Fibroblast of skin of back (primary cell): ENCODE data around the gene PTPRK.
A peak's percentile ranks its signal among the peaks of the same experiment; 100 is the strongest.

Experiments used
- DNase-seq: peaks from one replicate; pipeline ENCODE4 v3.0.0-alpha.2; 2013

The PTPRK gene

GRCh38 chr6:128515550-128516513, 4.6 kb downstream of the PTPRK start:
- DNase-seq: peak; percentile 59

- no peak for DNase-seq
Observed at GRCh38 chr6:128513878-128514277, 6.5 kb downstream of the PTPRK start.

GRCh38 chr6:128512296-128512695, 8.1 kb downstream of the PTPRK start:
- no peak for DNase-seq

GRCh38 chr6:128511506-128511905, 8.9 kb downstream of the PTPRK start:
- DNase-seq: peak; percentile 31

DNA sequence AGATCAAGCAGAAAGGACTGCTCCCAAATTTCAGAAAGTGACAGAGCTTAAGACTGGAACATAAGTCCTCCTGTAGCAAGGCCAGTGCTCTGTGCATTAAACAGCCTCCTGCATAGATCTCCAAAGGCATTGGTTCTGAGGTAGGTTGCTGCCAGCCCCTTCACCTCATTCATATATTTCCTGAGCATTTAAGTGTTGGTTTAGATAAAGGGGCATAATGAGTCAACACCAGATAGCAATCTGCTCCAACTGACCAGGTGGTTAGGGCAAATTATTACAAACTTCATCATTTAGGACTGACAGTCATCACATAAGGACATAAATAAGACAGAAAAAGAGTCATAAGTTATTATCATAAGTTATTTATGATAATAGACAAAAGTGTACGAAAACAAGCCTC, 10.7 kb downstream of the PTPRK start:
- DNase-seq: no peak

GRCh38 chr6:128508588-128509296, 11.7 kb downstream of the PTPRK start:
- peak; percentile 97 for DNase-seq

DNA sequence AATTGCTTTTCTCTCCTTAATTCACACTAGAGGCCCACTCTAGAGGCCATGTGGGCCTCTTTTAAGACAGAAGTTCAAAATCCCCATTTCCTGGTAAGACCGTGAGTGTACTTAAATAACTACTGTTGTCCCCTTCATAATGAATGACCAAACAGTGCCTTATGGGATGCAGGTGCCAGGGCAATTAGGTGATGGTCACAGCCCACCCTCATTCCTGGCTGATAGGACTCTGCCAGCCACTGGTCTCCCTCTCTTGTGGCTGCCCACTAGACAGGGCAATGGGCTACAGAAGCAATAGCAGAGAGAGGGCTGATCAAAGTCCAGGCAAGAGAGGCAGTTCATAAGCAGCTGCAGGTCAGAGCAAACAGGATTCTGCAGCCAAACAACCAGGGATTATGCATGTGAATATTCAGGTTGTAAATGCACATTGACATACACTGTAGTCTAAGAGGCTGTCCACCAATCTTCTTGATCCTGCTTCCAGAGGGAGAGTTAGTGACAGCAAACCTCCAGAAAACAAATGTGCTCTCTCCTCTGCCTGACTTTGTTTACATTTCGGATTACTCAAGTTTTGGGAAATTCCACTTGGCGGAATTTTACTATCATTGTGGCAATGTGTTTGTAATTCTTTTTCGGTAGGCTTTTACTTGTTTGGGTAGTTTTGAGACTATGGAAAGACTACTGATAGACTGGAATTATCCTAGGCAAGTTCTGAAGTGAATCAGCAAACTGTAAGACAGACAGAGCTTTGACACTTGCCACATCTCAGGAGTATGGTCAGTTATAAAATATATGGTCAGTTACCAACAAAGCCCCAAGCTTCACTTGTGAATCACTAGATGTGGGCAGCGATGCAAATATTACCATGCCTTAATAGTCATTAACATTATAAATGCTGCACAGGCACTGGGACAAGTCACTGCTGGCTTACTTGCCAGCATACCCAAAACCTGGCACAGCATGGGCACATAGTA, 12.8 kb downstream of the PTPRK start:
- peak; percentile 72 for DNase-seq

GRCh38 chr6:128505603-128506002, 14.8 kb downstream of the PTPRK start:
- DNase-seq: no peak

DNA sequence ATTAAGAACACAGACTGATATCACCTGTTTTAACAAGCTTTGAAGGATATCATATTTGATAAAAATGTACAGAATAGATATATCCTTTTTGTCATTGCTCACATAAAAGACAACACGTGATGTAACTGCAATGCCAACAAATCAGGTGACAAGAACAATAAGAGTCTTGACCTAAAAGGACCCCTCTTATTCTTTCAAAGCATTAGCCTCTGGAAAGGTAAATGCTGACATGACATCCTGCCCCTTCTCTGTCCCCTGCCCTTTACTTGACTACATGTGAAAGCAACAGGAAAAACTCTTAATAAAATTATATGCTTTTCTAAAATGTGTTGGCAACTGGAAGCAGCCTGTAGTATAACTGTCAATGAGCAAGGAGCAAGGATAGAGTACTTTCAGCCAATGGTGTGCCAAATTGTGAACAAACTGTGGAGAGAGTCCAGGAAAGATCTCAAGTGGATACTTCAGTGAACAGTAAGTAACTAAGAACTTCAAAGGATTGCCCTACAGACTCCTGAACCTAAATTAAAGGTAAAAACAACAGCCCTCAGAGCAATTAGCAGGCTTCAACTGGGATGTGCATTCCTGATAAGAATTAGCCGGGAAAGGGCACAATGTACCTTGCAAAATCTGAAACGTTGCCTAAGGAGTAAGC, 16.3 kb downstream of the PTPRK start:
- DNase-seq: no peak

DNA sequence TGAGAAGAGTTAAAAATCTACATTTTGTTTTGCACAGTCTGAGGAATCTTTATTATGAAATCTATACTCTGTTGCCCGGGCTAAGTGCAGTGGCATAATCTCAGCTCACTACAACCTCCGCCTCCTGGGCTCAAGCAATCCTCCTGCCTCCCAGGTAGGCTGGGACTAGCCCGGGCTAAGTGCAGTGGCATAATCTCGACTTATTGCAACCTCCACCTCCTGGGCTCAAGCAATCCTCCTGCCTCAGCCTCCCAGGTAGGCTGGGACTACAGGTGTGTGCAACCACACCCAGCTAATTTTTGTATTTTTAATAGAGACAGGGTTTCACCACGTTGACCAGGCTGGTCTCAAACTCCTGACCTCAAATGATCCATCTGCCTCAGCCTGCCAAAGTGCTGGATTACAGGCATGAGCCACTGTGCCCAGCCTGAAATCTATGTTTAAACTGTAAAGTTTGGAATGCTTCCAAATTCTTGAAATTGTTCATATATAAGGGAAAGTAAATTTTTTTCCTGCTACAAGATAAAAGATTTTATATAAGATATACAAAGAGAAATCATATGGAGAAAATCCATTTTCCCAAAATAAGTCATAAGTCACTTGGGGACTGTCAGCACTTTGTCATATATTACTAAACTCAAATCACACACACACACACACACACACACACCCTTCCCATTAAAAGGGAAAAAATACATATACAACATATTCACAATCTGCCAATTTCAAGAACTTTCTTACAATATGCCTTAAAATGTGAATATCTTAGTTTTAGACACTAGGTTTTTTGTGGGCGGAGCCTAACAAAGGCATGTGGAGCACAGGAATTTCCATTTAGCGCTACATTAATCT, 19.4 kb downstream of the PTPRK start:
- peak; percentile 69 for DNase-seq

- DNase-seq: peak; percentile 45
Observed at GRCh38 chr6:128500014-128500413, 20.4 kb downstream of the PTPRK start.

GRCh38 chr6:128499079-128499731, 21.2 kb downstream of the PTPRK start:
- peak; percentile 35 for DNase-seq

DNA sequence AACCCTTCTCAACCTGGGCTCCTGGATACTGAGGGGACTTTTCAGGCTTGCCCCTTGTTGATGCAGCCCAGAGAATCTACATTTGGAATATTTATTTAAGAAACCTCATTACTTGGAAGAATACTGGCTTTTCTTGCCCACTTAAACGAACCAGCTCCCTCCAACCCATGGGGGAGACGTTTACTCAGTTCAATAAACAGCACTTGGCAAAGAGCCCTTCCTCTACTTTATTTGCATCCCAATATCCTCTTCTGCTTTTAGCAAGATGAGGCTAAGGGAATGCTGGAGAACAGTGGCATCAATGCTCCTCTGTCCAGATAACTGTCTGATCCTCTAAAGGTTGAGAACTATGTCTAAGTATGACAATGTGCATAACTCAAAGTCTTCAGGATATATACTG, 22.2 kb downstream of the PTPRK start:
- no peak for DNase-seq

GRCh38 chr6:128495536-128496333, 24.7 kb downstream of the PTPRK start:
- no peak for DNase-seq

- peak; percentile 18 for DNase-seq
Observed at GRCh38 chr6:128494440-128494839, 26.0 kb downstream of the PTPRK start.

DNA sequence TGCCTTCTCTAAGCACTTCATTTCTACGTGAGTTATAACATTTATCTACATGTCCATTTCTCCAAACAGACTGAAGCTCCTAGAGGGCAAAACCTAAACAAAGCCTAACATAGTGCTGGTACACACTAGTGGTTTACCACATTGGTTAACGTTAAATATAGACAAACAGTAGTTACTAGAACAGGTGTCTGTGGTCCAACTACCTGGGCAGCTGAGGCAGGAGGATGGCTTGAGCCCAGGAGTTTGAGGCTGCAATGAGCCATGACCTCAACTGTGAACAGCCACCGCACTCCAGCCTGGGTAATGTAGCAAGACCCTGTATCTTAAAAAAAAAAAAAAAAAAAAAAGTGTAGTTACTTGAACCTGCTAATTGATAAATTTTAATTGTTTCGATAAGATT, 26.5 kb downstream of the PTPRK start:
- DNase-seq: no peak

DNA sequence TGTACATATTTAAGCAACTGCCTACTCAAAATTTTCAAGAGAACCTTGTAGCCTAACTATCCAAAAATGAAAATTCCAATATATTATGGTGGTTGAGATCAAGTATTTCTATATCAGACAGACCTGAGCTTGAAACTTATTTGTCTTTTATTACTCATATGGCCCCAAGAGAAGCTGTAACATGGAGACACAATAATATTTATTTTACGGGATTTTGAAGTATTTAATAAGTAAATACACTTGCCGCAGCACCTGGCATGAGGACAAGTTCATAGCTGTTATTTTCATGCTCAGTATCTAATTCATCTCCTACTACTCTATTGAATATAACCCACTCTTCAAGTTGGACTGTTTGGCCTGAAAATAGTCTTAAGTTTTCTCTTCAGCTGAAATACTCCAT, 28.0 kb downstream of the PTPRK start:
- peak; percentile 53 for DNase-seq

GRCh38 chr6:128491610-128492206, 28.7 kb downstream of the PTPRK start:
- DNase-seq: peak; percentile 48

DNA sequence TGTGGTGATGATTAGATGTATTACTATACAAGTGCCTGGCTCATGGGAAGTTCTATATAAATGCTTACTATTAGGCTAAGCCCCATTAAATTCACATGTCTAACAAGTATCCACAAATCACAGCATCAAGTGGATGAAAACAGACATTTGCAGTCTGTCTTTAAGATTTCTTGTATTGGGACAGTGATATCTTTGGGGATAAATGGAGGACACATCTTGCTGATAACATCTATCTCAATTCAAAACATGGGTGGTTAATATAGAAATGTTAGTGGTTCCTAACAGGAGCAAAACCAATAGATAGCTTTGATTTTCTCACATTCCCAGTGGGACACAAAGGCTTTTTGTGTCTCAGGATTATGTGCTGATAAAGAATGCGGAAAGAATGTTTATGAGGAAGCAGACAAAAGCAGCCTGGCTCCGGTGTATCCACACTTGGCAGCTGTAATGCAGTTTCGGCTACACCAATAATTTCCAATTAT, 29.3 kb downstream of the PTPRK start:
- peak; percentile 34 for DNase-seq
